ENCODE results near the gene ZNF556.

ZNF556 gene

DNA sequence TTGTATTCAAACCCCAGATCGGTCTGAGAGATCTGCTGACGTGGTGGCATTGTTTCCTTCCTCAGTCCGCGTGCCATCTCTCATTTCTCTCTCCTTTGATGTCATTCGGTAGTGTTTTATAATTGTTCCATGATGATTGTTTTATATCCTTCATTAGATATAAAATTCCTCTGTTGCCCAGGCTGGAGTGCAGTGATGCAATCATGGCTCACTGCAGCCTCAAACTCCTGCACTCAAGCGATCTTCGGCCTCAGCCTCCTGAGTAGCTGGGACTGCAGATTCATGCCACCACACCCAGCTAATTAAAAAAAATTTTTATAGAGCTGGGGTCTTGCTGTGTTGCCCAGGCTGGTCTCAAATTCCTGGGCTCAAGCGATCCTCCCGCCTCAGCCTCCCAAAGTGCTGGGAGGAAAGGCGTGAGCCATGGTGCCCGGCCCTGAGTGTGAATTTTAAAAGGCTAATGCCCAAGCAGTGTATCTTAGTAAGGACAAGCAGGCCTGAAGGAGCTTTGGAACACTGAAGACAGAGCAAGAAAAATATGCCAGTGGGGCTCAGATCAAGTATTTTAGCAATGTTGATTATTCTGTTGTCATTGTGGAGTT is 38.9 kb downstream of the ZNF556 start:
- DNase-seq (ENCODE audit: low read depth in 3 of 3), result no peak

DNA sequence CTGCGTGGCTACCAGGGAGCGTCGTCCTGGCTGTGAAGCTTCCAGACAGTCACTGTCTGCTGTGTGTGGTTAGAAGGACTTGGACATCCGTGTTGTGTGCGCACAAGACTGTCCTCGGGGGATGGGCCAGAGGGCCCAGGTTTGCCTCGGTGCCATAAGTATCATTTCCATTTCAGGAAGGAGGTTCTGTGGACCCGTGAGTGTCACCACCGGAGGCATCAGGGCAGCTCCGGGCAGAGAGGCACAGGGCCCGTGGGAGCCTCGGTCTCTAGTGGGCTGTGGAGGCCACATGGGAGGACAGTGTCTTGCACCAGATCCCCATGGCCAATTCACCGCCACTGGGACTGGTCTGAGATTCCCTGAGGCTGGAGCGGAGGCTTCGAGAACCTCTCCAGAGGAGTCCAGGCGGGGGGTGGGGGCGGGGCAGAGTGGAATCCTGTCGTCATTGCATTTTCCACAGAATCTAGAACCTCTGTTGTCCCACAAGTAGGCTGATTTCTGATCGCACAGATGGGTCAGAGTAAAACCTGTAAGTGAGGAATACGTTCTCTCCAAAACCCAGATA is 39.6 kb downstream of the ZNF556 start:
- no peak for DNase-seq (ENCODE audit: low read depth in 3 of 3)

DNA sequence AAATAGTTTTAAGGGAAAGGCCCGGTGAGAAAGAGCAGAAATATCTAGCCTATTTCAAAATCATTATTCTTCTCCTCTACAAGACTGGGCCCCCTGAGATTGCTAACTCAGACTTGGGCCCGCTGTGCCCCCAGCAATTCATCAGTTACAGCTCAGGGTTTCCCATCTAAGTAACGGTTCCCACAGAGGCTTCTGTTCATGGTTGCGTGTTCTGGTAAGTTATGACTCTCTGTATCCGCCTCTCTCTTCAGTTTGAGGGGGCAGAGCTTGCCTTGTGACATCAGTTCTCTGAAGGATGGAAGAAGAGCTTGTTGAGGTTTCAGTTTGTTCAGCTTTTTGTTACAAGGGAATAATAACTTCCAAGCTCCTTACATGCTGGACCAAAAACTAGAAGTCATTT is 45.2 kb downstream of the ZNF556 start:
- DNase-seq (ENCODE audit: low read depth in 3 of 3), result peak in 1 of 3 donors; percentile 17

DNA sequence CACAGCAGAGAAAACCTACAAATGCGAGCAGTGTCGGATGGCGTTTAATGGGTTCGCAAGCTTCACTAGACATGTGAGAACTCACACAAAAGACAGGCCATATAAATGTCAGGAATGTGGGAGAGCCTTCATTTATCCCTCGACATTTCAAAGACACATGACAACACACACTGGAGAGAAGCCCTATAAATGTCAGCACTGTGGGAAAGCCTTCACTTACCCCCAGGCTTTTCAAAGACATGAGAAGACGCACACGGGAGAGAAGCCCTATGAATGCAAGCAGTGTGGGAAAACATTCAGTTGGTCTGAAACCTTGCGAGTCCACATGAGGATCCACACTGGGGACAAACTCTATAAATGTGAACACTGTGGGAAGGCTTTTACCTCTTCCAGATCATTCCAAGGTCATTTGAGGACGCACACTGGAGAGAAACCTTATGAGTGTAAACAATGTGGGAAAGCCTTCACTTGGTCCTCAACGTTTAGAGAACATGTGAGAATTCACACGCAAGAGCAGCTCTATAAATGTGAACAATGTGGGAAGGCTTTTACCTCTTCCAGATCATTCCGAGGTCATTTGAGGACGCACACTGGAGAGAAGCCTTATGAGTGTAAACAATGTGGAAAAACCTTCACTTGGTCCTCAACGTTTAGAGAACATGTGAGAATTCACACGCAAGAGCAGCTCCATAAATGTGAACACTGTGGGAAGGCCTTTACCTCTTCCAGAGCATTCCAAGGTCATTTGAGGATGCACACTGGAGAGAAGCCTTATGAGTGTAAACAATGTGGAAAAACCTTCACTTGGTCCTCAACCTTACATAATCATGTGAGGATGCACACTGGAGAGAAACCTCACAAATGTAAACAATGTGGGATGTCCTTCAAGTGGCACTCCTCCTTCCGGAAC is 50.4 kb downstream of the ZNF556 start:
- no peak for DNase-seq (ENCODE audit: low read depth in 3 of 3)

DNA sequence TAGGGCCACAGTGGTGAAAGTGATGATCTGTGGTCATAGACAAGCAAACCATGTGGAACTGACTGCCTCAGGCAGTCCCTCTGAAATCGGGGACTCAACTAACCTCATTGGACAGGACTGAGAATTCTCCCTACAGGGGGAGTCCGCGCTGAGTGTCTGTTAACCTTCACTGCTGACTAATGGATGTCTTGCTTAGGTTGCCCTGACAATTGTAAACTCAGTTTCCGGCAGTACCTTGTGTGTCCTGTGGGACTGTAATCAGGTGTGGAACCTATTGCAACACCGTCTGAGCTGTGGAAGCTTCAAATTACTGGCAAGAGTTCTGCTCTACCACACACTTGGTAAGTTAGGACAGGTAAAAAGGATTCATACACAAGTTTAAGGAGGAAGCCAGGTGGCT is 55.9 kb downstream of the ZNF556 start:
- no peak for DNase-seq (ENCODE audit: low read depth in 3 of 3)

DNA sequence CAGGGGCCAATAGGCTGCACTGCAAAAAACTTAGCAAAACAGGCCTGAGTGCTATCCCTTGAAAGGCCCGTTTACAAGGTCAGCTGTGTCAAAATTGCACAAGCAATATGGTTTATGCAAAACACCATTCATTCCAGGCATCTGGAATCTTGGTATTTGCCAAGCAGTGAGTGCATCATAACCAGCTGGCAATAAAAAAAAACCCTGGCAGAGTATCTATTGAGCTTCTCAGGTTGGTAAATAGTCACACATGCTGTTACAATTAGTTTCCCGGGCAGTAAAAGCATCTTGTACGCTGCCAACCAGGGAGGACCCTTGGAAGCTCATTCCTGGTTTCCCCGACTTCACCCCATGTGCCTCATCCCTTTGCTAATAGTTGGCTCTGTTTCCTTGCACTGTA is 56.4 kb downstream of the ZNF556 start:
- DNase-seq (ENCODE audit: low read depth in 3 of 3), result no peak

DNA sequence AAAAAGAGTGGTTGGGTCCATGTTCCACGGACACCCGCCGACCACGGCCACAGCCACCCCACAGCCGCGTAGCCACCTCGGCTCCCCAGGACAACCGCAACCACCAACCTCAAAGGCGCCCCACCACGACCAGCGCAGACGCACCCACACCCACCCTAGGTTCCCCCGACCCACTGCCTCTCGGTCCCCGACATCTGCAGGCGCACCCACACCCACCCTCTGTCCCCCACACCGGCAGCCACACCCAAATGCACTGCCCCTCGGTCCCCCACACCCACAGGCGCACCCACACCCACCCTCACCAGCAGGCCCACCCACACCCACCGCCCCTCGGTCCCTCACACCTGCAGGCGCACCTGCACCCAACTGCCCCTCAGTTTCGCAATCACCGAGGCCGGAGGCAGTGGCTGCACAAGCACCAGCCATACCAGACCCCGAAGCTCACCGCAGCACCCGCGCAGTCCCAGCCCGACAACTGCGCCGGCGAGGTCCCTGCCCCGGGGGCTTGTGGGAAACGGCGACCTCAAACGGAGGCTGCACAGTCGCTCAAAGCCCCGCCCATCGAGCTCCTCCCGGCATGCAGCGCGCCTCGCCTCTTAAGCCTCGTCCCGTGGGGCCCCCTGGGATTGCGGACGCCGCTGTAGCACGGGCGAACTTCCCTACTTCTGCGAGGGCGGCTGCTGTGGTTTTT is 59.4 kb downstream of the ZNF556 start:
- DNase-seq (ENCODE audit: low read depth in 3 of 3), result no peak

DNA sequence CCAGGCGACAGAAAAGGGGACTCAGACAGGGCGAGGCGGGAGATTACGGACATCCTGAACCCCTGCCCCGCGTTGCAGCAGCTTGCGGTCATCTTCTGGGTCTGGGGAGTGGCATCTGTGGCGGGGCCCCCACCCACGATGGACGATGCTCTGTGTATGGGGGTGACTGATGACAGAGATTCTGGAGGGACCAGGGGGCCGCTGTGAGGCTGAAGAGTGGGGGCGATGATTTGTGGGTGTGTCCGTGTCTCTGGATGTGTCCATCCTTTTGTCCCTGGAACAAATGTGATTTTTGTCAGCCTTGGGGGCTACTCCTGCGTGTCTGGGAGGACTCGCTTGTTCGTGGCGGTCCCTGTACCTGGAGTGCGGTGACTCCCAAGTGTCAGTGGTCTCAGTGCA is 59.9 kb downstream of the ZNF556 start:
- DNase-seq (ENCODE audit: low read depth in 3 of 3), result no peak
